Endothelial cell of umbilical vein (primary cell): ENCODE results near the gene TTLL13. TPM values are rescaled to one million over a fixed set of nuclear protein-coding genes. Genes with fewer than 3 reads are reported as not detected.

Source experiments
- BruUV-seq: library from RNA; stranded (reverse); fragments of 400-500 nt; replicated peaks from 2 replicates; lab custom pipeline; 2021; lab: Mats Ljungman, UMichigan
- CTCF ChIA-PET: fragments of 300-600, 350-600 bp; sonication (Branson Sonifier 250); formaldehyde crosslinking; loops from one replicate; lab custom pipeline; 2021; ENCODE audit warnings: antibody characterized with exemption, inconsistent platforms; lab: Charles Lee
- POLR2A ChIA-PET: fragments of 300-600, 350-600 bp; sonication (Branson Sonifier 250); formaldehyde crosslinking; loops from one replicate; lab custom pipeline; 2021; ENCODE audit warnings: antibody characterized with exemption, inconsistent platforms; lab: Charles Lee
- DNase-seq: peaks from one replicate; pipeline ENCODE4 v3.0.0-alpha.2; 2011; ENCODE audit warnings: low read depth, low spot score
- FAIRE-seq: peaks from 2 replicates; lab custom pipeline; 2011; peaks lifted over from hg19 to GRCh38; lab: Jason Lieb, UNC
- H2AFZ ChIP-seq: 2 replicates; pipeline ENCODE4 v1.6.0; 2012; ENCODE audit warnings: low read depth, low read length, control low read depth, inconsistent platforms
- H3K27ac ChIP-seq: 2 replicates; pipeline ENCODE4 v1.5.1; 2011; ENCODE audit warnings: low read depth, mild to moderate bottlenecking, control low read depth, low read length, moderate library complexity; ENCODE audit not compliant: insufficient read depth
- H3K27me3 ChIP-seq, 2 experiments: 2 replicates each; pipeline versions ENCODE4 v1.6.0 to v1.6.1; 2011; ENCODE audit warnings: low read length in 2 of 2, mixed read lengths in 1 of 2; ENCODE audit not compliant: control insufficient read depth in 2 of 2, insufficient read depth in 2 of 2
- H3K36me3 ChIP-seq, 2 experiments: 2 replicates in 1 of 2; 3 replicates in 1 of 2; pipeline ENCODE4 v1.5.1; 2011; ENCODE audit warnings: low read length in 2 of 2, mild to moderate bottlenecking in 1 of 2, moderate library complexity in 1 of 2; ENCODE audit not compliant: control insufficient read depth in 2 of 2, insufficient read depth in 2 of 2; ENCODE audit errors: extremely low read depth in 1 of 2
- H3K4me1 ChIP-seq: 3 replicates; pipeline ENCODE4 v1.5.1; 2011; ENCODE audit warnings: mild to moderate bottlenecking, low read length; ENCODE audit not compliant: control insufficient read depth, insufficient read depth; ENCODE audit errors: extremely low read depth
- H3K4me2 ChIP-seq: 2 replicates; pipeline ENCODE4 v1.6.1; 2011; ENCODE audit warnings: low read length, control low read depth, mixed read lengths; ENCODE audit not compliant: insufficient read depth
- H3K4me3 ChIP-seq, 3 experiments: fragments of 200-600 bp in 1 of 3; sonication (generic), shearing (Covaris generic) in 1 of 3; replicated peaks in 1 of 3; 2 replicates each; pipeline ENCODE4 v1.5.1; 2011 to 2016; ENCODE audit warnings: control low read depth in 3 of 3, low read length in 3 of 3, mild to moderate bottlenecking in 2 of 3, inconsistent platforms in 1 of 3, low read depth in 1 of 3, moderate library complexity in 1 of 3; ENCODE audit not compliant: insufficient read depth in 1 of 3
- H3K79me2 ChIP-seq: 2 replicates; pipeline ENCODE4 v1.6.0; 2012; ENCODE audit warnings: low read length, inconsistent platforms; ENCODE audit not compliant: control insufficient read depth, insufficient read depth
- H3K9ac ChIP-seq: replicated peaks from 2 replicates; pipeline ENCODE3; 2011; ENCODE audit warnings: low read length, control low read depth; ENCODE audit not compliant: insufficient read depth; ENCODE audit errors: extremely low read depth
- H3K9me1 ChIP-seq: replicated peaks from 3 replicates; pipeline ENCODE4 v1.6.0; 2011; ENCODE audit warnings: mild to moderate bottlenecking, low read length; ENCODE audit not compliant: control insufficient read depth, insufficient read depth; ENCODE audit errors: extremely low read depth
- H3K9me3 ChIP-seq: replicated peaks from 2 replicates; pipeline ENCODE4 v1.5.1; 2012; ENCODE audit warnings: low read length, inconsistent platforms; ENCODE audit not compliant: control insufficient read depth, insufficient read depth
- H4K20me1 ChIP-seq: replicated peaks from 2 replicates; pipeline ENCODE3; 2011; ENCODE audit warnings: mild to moderate bottlenecking, low read length; ENCODE audit not compliant: control insufficient read depth, insufficient read depth; ENCODE audit errors: extremely low read depth
- EZH2 ChIP-seq: IDR thresholded peaks from 2 replicates; pipeline ENCODE4 v1.6.1; 2012; ENCODE audit warnings: borderline replicate concordance, low read depth, mild to moderate bottlenecking, moderate library complexity, low read length, inconsistent platforms; ENCODE audit not compliant: severe bottlenecking
- FOS ChIP-seq: IDR thresholded peaks from 2 replicates; pipeline ENCODE4 v1.6.1; 2011; ENCODE audit warnings: mild to moderate bottlenecking, low read length, moderate library complexity, borderline replicate concordance; ENCODE audit not compliant: insufficient read depth
- GATA2 ChIP-seq: IDR thresholded peaks from 2 replicates; pipeline ENCODE4 v1.7.0; 2011; ENCODE audit warnings: low read depth, mild to moderate bottlenecking, moderate library complexity, mixed read lengths, low read length; ENCODE audit not compliant: insufficient read length, insufficient read depth
- JUN ChIP-seq: IDR thresholded peaks from 2 replicates; pipeline ENCODE4 v1.6.1; 2011; ENCODE audit warnings: borderline replicate concordance, low read depth; ENCODE audit not compliant: insufficient read length, insufficient read depth
- MYC ChIP-seq: IDR thresholded peaks from one replicate; pipeline ENCODE4 v1.6.1; 2011; ENCODE audit warnings: mild to moderate bottlenecking, low read depth, low read length
- POLR2A ChIP-seq: IDR thresholded peaks from 2 replicates; pipeline ENCODE4 v1.6.1; 2012; ENCODE audit warnings: low read depth, mild to moderate bottlenecking, control low read depth, low read length
- POLR2AphosphoS5 ChIP-seq: IDR thresholded peaks from 2 replicates; pipeline ENCODE4 v1.6.1; 2012; ENCODE audit warnings: low read depth, mild to moderate bottlenecking, control low read depth, low read length, moderate library complexity; ENCODE audit not compliant: insufficient read depth
- dilution Hi-C: fragments of 300-500 bp; cut with MboI; formaldehyde crosslinking; loops from one replicate; pipeline ENCODE4 v1.15.0; 2019; ENCODE audit warnings: low sequenced_read_pairs; ENCODE audit not compliant: extremely low pct_ligation_motif_present
- intact Hi-C: fragments of 100-400 bp; cut with micrococcal nuclease; formaldehyde crosslinking; loops from one replicate; pipeline ENCODE4 v1.10.0; 2022
- polyA plus RNA-seq, 4 experiments: library from polyadenylated mRNA; depleted of rRNA in 3 of 4; stranded (reverse) in 3 of 4; unstranded in 1 of 4; fragments of >200 nt; gene quantifications; 2 replicates each; pipeline versions ENCODE4 v1.2.1 to v1.2.3, GENCODE V29; 2011 to 2012; ENCODE audit warnings: missing spikeins in 1 of 4
- total RNA-seq: library from RNA; stranded (reverse); gene quantifications from 2 replicates; pipeline ENCODE4 v1.2.3, GENCODE V29; 2021
- TF ChIP-seq, protein P1 (sequence below), 2 donors: IDR thresholded peaks; 1 replicate in 1 of 2; 2 replicates in 1 of 2; pipeline ENCODE4 v1.5.1; 2011; ENCODE audit warnings: low read length in 2 of 2, mild to moderate bottlenecking in 2 of 2, moderate library complexity in 2 of 2, control low read depth in 1 of 2, inconsistent platforms in 1 of 2, low read depth in 1 of 2; ENCODE audit not compliant: insufficient read depth in 1 of 2; ENCODE audit errors: extremely low read depth in 1 of 2
- TF ChIP-seq, protein P2 (sequence below): IDR thresholded peaks from 2 replicates; pipeline ENCODE4 v1.6.1; 2011; ENCODE audit not compliant: insufficient read depth, insufficient read length

Gene TTLL13
- total and polyA plus RNA-seq, 2 donors (not counting 3 experiments of a cell fraction or from before 2014, with no cell fraction given): 0.04 TPM; not detected in 1

DNA sequence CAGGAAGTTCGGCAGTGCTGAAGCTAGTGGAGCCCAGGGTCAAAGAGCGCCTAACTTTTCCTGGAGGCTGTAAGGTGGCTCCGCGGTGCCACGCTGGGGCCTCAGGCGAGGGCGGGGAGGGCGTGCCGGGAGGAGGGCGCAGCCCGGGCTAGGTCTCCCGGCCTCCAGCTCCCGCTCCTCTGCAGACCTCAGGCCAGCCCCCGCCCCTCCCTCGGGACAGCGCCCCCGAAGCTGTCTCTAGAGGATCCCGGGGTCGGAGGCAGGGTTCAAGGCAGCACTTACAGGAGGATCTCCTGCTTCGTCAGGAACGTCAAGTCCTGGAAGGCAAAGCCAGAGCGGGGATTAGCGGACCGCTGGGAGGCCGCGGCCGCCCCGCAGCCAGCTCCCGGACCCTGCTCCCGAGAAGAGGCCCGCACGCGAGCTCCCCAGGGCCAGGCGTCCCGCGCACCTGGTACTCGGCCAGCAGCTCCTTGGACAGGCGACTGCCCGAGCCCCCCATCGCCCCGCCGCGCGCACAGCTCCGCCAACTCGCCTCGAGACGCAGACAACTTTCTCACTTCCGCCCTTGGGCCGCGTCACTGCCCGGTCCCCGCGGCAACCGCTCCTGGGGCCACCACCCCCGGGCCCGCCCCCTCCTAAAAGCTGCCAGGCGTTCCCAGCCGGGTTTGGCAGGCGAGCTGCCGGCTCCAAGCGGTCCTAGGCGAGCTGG is 15.8 kb upstream of the TTLL13 start, which contains the start of gene CIB1:
CIB1 (minus strand) TSS at position 555 of the 709 bp plus-strand sequence; CDS start at position 499, 56 bp downstream.
- intact Hi-C loops: loop anchor here (1.0 to 5.0 kb wide), 4 partner anchors 16 to 131 kb away; partner anchors contain the start of genes IDH2, NGRN, SEMA4B and TTLL13
- BruUV-seq: TSS peak; percentile 32

DNA sequence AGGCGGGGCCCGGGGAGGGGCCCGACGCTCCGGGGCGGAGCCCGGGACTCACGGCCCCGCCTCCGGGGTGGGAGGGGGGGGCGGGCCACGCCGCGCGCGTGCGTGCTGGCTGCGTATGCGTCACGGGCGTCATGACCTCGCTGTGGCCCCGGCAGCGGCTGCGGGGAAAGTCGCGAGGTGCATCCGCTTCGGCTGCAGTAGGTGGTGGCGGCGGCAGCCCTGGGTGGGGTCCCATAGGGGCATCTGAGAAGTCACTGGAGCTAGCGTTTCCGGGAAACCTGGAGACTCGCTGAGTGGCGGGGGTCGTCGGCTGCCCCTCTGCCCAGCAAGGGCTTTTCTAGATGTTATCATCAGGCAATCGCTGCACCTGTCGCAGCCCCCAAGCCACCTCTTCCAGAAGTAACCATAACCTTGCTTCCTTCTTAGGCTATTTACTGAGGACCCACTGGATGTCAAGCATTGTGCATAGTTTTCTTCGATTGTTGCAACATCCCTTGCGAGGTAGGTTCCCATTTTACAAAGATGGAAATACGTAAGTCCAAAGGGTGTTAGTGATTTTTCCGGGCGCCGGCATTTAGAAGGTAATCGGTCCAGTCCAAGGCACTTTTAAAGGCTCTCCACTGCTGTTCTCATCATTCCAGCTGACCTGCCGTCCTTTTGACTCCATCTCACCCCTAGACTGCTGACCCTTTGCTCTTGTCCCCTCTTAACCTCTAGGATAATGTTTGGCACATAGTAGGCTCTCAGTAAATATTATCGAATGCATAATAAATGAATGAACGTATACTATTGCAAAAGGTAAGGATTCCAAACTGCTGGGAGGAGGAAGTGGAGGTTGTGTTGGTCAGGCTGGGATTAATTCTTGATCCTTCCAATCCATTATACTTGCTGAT is 15.0 kb upstream of the TTLL13 start, which contains the start of gene GDPGP1:
GDPGP1 (plus strand) TSS at position 114 of the 893 bp plus-strand sequence. CDS start 6,700 bp downstream, outside the sequence.
- peak within 1 kb of the TSS; percentile 77 to 93 (median 82) for H3K4me3 ChIP-seq
- peak within 1 kb of the TSS; percentile 78 for H2AFZ ChIP-seq
- H3K4me1 ChIP-seq: peaks cover 18% of the 10 kb centered on the region
- CTCF ChIA-PET: interaction anchor here (0.9 to 5.2 kb wide), 9 partner anchors 13 to 73 kb away, joined by 3 to 47 read pairs (median 8); partner anchors contain the start of genes NGRN and TTLL13
- H3K79me2 ChIP-seq: peaks cover 11% of the 10 kb centered on the region
- intact Hi-C loops (loop anchor here (1.0 to 5.0 kb wide), 3 partner anchors 15 to 132 kb away; partner anchors contain the start of genes IDH2, NGRN and TTLL13), dilution Hi-C loops (no loop called here)
- H3K27ac ChIP-seq: peak within 1 kb of the TSS; percentile 69
- FAIRE-seq (no peak), DNase-seq (no peak)
- no peaks in the 10 kb centered on the region for H3K9me3 ChIP-seq
- H3K9me1 ChIP-seq: no peaks in the 10 kb centered on the region
- no peaks in the 10 kb centered on the region for H4K20me1 ChIP-seq
- peaks cover 3 to 10% of the 10 kb centered on the region in 2 experiments for H3K36me3 ChIP-seq
- no peaks in the 10 kb centered on the region for H3K27me3 ChIP-seq
- TF ChIP-seq, protein P1, sequence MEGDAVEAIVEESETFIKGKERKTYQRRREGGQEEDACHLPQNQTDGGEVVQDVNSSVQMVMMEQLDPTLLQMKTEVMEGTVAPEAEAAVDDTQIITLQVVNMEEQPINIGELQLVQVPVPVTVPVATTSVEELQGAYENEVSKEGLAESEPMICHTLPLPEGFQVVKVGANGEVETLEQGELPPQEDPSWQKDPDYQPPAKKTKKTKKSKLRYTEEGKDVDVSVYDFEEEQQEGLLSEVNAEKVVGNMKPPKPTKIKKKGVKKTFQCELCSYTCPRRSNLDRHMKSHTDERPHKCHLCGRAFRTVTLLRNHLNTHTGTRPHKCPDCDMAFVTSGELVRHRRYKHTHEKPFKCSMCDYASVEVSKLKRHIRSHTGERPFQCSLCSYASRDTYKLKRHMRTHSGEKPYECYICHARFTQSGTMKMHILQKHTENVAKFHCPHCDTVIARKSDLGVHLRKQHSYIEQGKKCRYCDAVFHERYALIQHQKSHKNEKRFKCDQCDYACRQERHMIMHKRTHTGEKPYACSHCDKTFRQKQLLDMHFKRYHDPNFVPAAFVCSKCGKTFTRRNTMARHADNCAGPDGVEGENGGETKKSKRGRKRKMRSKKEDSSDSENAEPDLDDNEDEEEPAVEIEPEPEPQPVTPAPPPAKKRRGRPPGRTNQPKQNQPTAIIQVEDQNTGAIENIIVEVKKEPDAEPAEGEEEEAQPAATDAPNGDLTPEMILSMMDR (IDR thresholded peaks at IDR 0.05; ENCODE audit: extremely low read depth in 1 of 2, insufficient read depth in 1 of 2, low read depth in 1 of 2, low read length in 2 of 2): no peak
- TF ChIP-seq POLR2A (peak; percentile 50), FOS (peak; percentile 41), JUN (no peak), GATA2 (peak; percentile 69), MYC (no peak), EZH2 (no peak), POLR2AphosphoS5 (no peak)
- TF ChIP-seq, protein P2, sequence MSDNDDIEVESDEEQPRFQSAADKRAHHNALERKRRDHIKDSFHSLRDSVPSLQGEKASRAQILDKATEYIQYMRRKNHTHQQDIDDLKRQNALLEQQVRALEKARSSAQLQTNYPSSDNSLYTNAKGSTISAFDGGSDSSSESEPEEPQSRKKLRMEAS: no peak
- POLR2A ChIA-PET: interaction anchor here (0.8 to 1.5 kb wide), 5 partner anchors 14 to 33 kb away, joined by 4 to 8 read pairs (median 5); partner anchors contain the start of genes NGRN, SEMA4B and TTLL13
- H3K9ac ChIP-seq: peak within 1 kb of the TSS; percentile 92
- BruUV-seq: TSS peak; percentile 60
- H3K4me2 ChIP-seq: peak within 1 kb of the TSS; percentile 92

More for the DNA sequence above, 15.8 kb upstream of the TTLL13 start, which contains the start of gene CIB1:
- Histone ChIP-seq H3K4me3 (peak within 1 kb of the TSS; percentile 77 to 93 (median 82)), H3K9me1 (no peaks in the 10 kb centered on the region), H3K27me3 (no peaks in the 10 kb centered on the region), H3K9me3 (no peaks in the 10 kb centered on the region), H3K79me2 (peaks cover 11% of the 10 kb centered on the region), H3K4me1 (peaks cover 18% of the 10 kb centered on the region), H3K36me3 (peaks cover 3 to 15% of the 10 kb centered on the region in 2 experiments), H3K4me2 (peak within 1 kb of the TSS; percentile 92), H4K20me1 (no peaks in the 10 kb centered on the region), H3K9ac (peak within 1 kb of the TSS; percentile 92), H2AFZ (peak within 1 kb of the TSS; percentile 78), H3K27ac (peak within 1 kb of the TSS; percentile 69)
- dilution Hi-C loops: no loop called here
- POLR2A ChIA-PET: interaction anchor here (0.8 to 1.5 kb wide), 5 partner anchors 14 to 32 kb away, joined by 4 to 8 read pairs (median 5); partner anchors contain the start of genes NGRN, SEMA4B and TTLL13
- FAIRE-seq (peak; percentile 97), DNase-seq (peak; percentile 98)
- CTCF ChIA-PET: interaction anchor here (0.9 to 5.2 kb wide), 12 partner anchors 12 to 72 kb away, joined by 3 to 47 read pairs (median 6); partner anchors contain the start of genes NGRN and TTLL13
- TF ChIP-seq POLR2A (peak; percentile 67), GATA2 (no peak)
